Karpas-422 (cell line): ENCODE results near the gene ATOH8. TPM values are rescaled to one million over a fixed set of nuclear protein-coding genes. Genes with fewer than 3 reads are reported as not detected.
A peak's percentile ranks its signal among the peaks of the same experiment; 100 is the strongest.

Experiments
- small RNA-seq: library from RNA; depleted of rRNA; stranded (forward); fragments of <200 nt; gene quantifications from one replicate; pipeline ENCODE3, GENCODE V24; 2014
- total RNA-seq: library from RNA; depleted of rRNA; stranded (reverse); fragments of >200 nt; shearing (Covaris generic); gene quantifications from 2 replicates; pipeline ENCODE4 v1.2.3, GENCODE V29; 2014; ENCODE audit warnings: low replicate concordance; rRNA removed

The ATOH8 gene
- total RNA-seq, 1 experiment from 2014 or later, result not detected

Small RNA genes within 50 kb of the gene (small RNA-seq; reads per million reads assigned to genes)
- gene MIR6071 (not detected), gene RN7SKP83 (not detected), gene RNU1-38P (2.8 reads per million, percentile 63 among the genes with 10 or more reads in this experiment)

Other genes with a start within 250 kb of the ATOH8 start
- 324 and 544 TPM in 2 replicates for gene MAT2A, start 214.8 kb upstream of the ATOH8 start, total RNA-seq
- gene GGCX, start 192.5 kb upstream of the ATOH8 start, total RNA-seq, result 31.6 and 47.0 TPM in 2 replicates
- 122 and 141 TPM in 2 replicates for gene VAMP8, start 176.4 kb upstream of the ATOH8 start, total RNA-seq
- gene VAMP5, start 169.6 kb upstream of the ATOH8 start, total RNA-seq, result 0.29 TPM in 1 of 2 replicates, not detected in the other
- gene RNF181, start 158.2 kb upstream of the ATOH8 start, total RNA-seq, result 332 and 398 TPM in 2 replicates
- 13.3 and 17.2 TPM in 2 replicates for gene TMEM150A, start 151.3 kb upstream of the ATOH8 start, total RNA-seq
- 69.1 and 111 TPM in 2 replicates for gene C2orf68, start 141.9 kb upstream of the ATOH8 start, total RNA-seq
- gene USP39, start 137.8 kb upstream of the ATOH8 start, total RNA-seq, result 111 and 118 TPM in 2 replicates
- not detected in 2 replicates for gene SFTPB, start 85.8 kb upstream of the ATOH8 start, total RNA-seq
- gene GNLY, start 59.6 kb upstream of the ATOH8 start, total RNA-seq, result not detected in 2 replicates
- gene ST3GAL5, start 135.0 kb downstream of the ATOH8 start, total RNA-seq, result 3.8 and 5.0 TPM in 2 replicates